HCT116 (cell line): ENCODE measurements around the gene ITFG1. TPM values are rescaled to one million over a fixed set of nuclear protein-coding genes. Genes with fewer than 3 reads are reported as not detected.
"Not testable (repeated sequence)": the region's sequence is repeated elsewhere in the genome, so short reads cannot be mapped to it uniquely, and the experiment has no call there.

Experiments
- ATAC-seq: fragments of 200-7000 bp; cut with Tn5 transposase; 2 replicates; pipeline ENCODE4 v1.9.1; 2020; ENCODE audit warnings: mild to moderate bottlenecking, moderate library complexity
- BruUV-seq: library from RNA; stranded (reverse); fragments of 400-500 nt; replicated peaks from 2 replicates; lab custom pipeline; 2021; lab: Mats Ljungman, UMichigan
- CTCF ChIA-PET: fragments of 300-600 bp; sonication (Branson Sonifier 250); formaldehyde crosslinking; loops from one replicate; lab custom pipeline; 2021; ENCODE audit warnings: antibody characterized with exemption; lab: Charles Lee
- POLR2A ChIA-PET: fragments of 300-600, 350-600 bp; sonication (Branson Sonifier 250); formaldehyde crosslinking; loops from one replicate; lab custom pipeline; 2021; ENCODE audit warnings: antibody characterized with exemption; lab: Charles Lee
- RAD21 ChIA-PET, 2 experiments: fragments of 300-600 bp; sonication (Branson Sonifier 250); formaldehyde crosslinking; loops; one replicate each; lab custom pipeline; 2023; ENCODE audit warnings: low total read pairs in 2 of 2; ENCODE audit not compliant: uncharacterized antibody in 2 of 2, unreplicated experiment in 2 of 2, low non-redundant PET in 1 of 2; lab: Charles Lee
- DNase-seq: peaks from one replicate; pipeline ENCODE4 v3.0.0-alpha.2; 2010; ENCODE audit warnings: low read depth, low spot score
- H2AFZ ChIP-seq: fragments of 200-600 bp; shearing (Covaris generic), sonication (generic); 2 replicates; pipeline ENCODE4 v1.6.1; 2017; ENCODE audit warnings: low read depth, mixed run types, mixed read lengths, antibody characterized with exemption, low read length; ENCODE audit not compliant: poor library complexity, severe bottlenecking
- H3K27ac ChIP-seq: 2 replicates; pipeline ENCODE4 v1.5.1; 2012; ENCODE audit warnings: low read depth, low read length
- H3K27me3 ChIP-seq: fragments of 200-600 bp; sonication (generic); 2 replicates; pipeline ENCODE4 v1.6.1; 2016; ENCODE audit warnings: mixed run types, low read length, mixed read lengths; ENCODE audit not compliant: insufficient read depth
- H3K36me3 ChIP-seq, 2 experiments: fragments of 200-500 bp in 1 of 2; fragments of 200-600 bp in 1 of 2; sonication (Bioruptor generic) in 1 of 2; sonication (generic) in 1 of 2; 2 replicates each; pipeline versions ENCODE4 v1.5.1 to v1.6.1; 2014 to 2016; ENCODE audit warnings: low read length in 2 of 2, inconsistent platforms in 1 of 2, mixed read lengths in 1 of 2, mixed run types in 1 of 2; ENCODE audit not compliant: insufficient read depth in 2 of 2, control insufficient read depth in 1 of 2
- H3K4me1 ChIP-seq, 2 experiments: fragments of 200-600 bp in 1 of 2; sonication (generic) in 1 of 2; 2 replicates each; pipeline versions ENCODE4 v1.5.1 to v1.6.1; 2012 to 2017; ENCODE audit warnings: low read length in 2 of 2, inconsistent platforms in 1 of 2, mild to moderate bottlenecking in 1 of 2, mixed read lengths in 1 of 2, mixed run types in 1 of 2, moderate library complexity in 1 of 2; ENCODE audit not compliant: insufficient read depth in 2 of 2, control insufficient read depth in 1 of 2
- H3K4me2 ChIP-seq: fragments of 200-600 bp; sonication (generic); 2 replicates; pipeline ENCODE4 v1.6.1; 2017; ENCODE audit warnings: mixed run types, low read length, mixed read lengths
- H3K4me3 ChIP-seq, 2 experiments: fragments of 200-600 bp in 1 of 2; sonication (generic) in 1 of 2; replicated peaks in 1 of 2; 2 replicates each; pipeline ENCODE4 v1.5.1; 2011 to 2016; ENCODE audit warnings: low read length in 2 of 2, control low read depth in 1 of 2, low read depth in 1 of 2, mild to moderate bottlenecking in 1 of 2, mixed read lengths in 1 of 2, mixed run types in 1 of 2
- H3K79me2 ChIP-seq: fragments of 200-600 bp; sonication (generic); 2 replicates; pipeline ENCODE4 v1.6.1; 2017; ENCODE audit warnings: mild to moderate bottlenecking, mixed run types, low read length, moderate library complexity, mixed read lengths; ENCODE audit not compliant: insufficient read depth
- H3K9ac ChIP-seq: fragments of 200-600 bp; sonication (generic); 2 replicates; pipeline ENCODE4 v1.6.1; 2016; ENCODE audit warnings: low read length, mixed read lengths
- H3K9me2 ChIP-seq: fragments of 200-600 bp; sonication (generic), shearing (Covaris generic); 2 replicates; pipeline ENCODE4 v1.6.1; 2017; ENCODE audit warnings: mixed run types, mild to moderate bottlenecking, moderate library complexity; ENCODE audit not compliant: insufficient read depth
- H3K9me3 ChIP-seq, 2 experiments: fragments of 200-500 bp in 1 of 2; fragments of 200-600 bp in 1 of 2; sonication (Bioruptor generic) in 1 of 2; sonication (generic) in 1 of 2; 2 replicates each; pipeline ENCODE4 v1.6.1; 2014 to 2017; ENCODE audit warnings: low read length in 2 of 2, mixed read lengths in 2 of 2, inconsistent platforms in 1 of 2, low read depth in 1 of 2, mild to moderate bottlenecking in 1 of 2, mixed run types in 1 of 2, moderate library complexity in 1 of 2; ENCODE audit not compliant: control insufficient read depth in 1 of 2, insufficient read depth in 1 of 2
- H4K20me1 ChIP-seq: fragments of 200-600 bp; sonication (generic), shearing (Covaris generic); 2 replicates; pipeline ENCODE4 v1.6.1; 2017; ENCODE audit warnings: mixed run types, mild to moderate bottlenecking, moderate library complexity; ENCODE audit not compliant: insufficient read depth
- JUND ChIP-seq: IDR thresholded peaks from 2 replicates; pipeline ENCODE4 v1.6.1; 2012
- POLR2AphosphoS5 ChIP-seq: IDR thresholded peaks from 2 replicates; pipeline ENCODE4 v1.6.1; 2011; ENCODE audit warnings: mild to moderate bottlenecking, low read depth, low read length, moderate library complexity
- SP1 ChIP-seq: IDR thresholded peaks from 2 replicates; pipeline ENCODE4 v1.6.1; 2012; ENCODE audit warnings: low read depth
- SRF ChIP-seq: IDR thresholded peaks from 2 replicates; pipeline ENCODE4 v1.6.1; 2012; ENCODE audit warnings: low read depth
- TCF7L2 ChIP-seq: IDR thresholded peaks from 2 replicates; pipeline ENCODE4 v1.7.0; 2011; ENCODE audit warnings: borderline replicate concordance, inconsistent platforms; ENCODE audit not compliant: insufficient read depth, insufficient read length; ENCODE audit errors: extremely low read depth
- ZFX ChIP-seq: fragments of 450-650 bp; IDR thresholded peaks from 2 replicates; pipeline ENCODE4 v1.6.1; 2017
- intact Hi-C: fragments of 100-400 bp; cut with micrococcal nuclease; formaldehyde crosslinking; loops from 2 replicates; pipeline ENCODE4 v1.10.0; 2022
- total RNA-seq: library from RNA; stranded (reverse); gene quantifications from one replicate; pipeline ENCODE4 v1.2.1, GENCODE V29; 2021; ENCODE audit not compliant: unreplicated experiment
- TF ChIP-seq, protein P1 (sequence below): IDR thresholded peaks from 2 replicates; pipeline ENCODE4 v1.6.1; 2012
- TF ChIP-seq, protein P2 (sequence below): IDR thresholded peaks from 2 replicates; pipeline ENCODE4 v1.6.1; 2011; ENCODE audit warnings: mild to moderate bottlenecking, low read length, moderate library complexity; ENCODE audit not compliant: insufficient replicate concordance; ENCODE audit errors: extremely low read depth

Gene ITFG1
- total RNA-seq, 1 experiment from 2014 or later: 24.9 TPM

DNA sequence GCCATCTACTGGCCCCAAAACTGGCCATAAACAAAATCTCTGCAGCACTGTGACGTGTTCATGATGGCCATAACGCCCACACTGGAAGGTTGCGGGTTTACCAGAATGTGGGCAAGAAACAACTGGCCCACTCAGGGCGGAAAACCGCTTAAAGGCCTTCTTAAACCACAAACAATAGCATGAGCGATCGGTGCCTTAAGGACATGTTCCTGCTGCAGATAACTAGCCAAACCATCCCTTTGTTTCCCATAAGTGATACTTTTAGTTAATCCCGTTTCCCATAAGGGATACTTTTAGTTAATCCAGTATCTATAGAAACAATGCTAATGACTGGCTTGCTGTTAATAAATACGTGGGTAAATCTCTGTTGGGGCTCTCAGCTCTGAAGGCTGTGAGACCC lies 308.4 kb downstream of the ITFG1 start:
- BruUV-seq, RAD21 ChIA-PET, H3K36me3 ChIP-seq, DNase-seq, H3K9me3 ChIP-seq, H3K4me3 ChIP-seq, H3K4me1 ChIP-seq, H4K20me1 ChIP-seq, H2AFZ ChIP-seq, CTCF ChIA-PET, H3K27me3 ChIP-seq, intact Hi-C loops, H3K4me2 ChIP-seq, H3K9ac ChIP-seq, H3K27ac ChIP-seq, ATAC-seq, POLR2A ChIA-PET, H3K9me2 ChIP-seq, H3K79me2 ChIP-seq: not testable (repeated sequence)

DNA sequence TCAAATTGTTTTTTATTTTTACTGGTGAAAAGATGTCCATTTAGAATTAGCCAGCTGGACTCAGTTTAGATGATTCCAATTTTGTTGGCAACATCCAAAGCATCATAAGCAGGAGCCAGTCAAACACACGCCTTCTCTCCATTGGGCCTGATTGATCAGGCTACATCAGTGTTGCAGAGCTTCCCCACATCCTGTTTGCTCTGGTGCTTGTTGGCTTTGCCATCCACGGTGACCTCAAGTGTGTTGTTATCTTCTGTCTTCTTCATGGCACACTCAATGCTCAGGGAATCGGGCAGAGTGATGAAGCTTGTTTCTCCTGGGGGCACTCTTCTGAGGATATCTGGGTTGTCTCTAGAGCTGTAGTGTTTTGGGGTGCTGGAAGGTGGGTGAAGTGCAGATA lies 310.8 kb downstream of the ITFG1 start:
- Histone ChIP-seq H4K20me1 (no peaks in the 10 kb centered on the region), H3K27me3 (no peaks in the 10 kb centered on the region), H3K4me3 (no peak overlapping the region), H2AFZ (no peak overlapping the region), H3K9me2 (no peaks in the 10 kb centered on the region), H3K9me3 (no peaks in the 10 kb centered on the region; a peak in 1 of 4 replicates), H3K27ac (no peak overlapping the region), H3K4me1 (no peaks in the 10 kb centered on the region), H3K36me3 (no peaks in the 10 kb centered on the region), H3K79me2 (no peaks in the 10 kb centered on the region), H3K4me2 (no peak overlapping the region), H3K9ac (no peak overlapping the region)
- TF ChIP-seq, protein P1, sequence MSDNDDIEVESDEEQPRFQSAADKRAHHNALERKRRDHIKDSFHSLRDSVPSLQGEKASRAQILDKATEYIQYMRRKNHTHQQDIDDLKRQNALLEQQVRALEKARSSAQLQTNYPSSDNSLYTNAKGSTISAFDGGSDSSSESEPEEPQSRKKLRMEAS: no peak
- no peak for TF ChIP-seq POLR2AphosphoS5
- intact Hi-C loops: no loop called here
- no peak for DNase-seq
- BruUV-seq: no TSS peak
- ATAC-seq: no peak
- POLR2A ChIA-PET: no interaction called here
- RAD21 ChIA-PET: no interaction called here
- CTCF ChIA-PET: interaction anchor here (1.7 kb wide), 1 partner anchor 8 kb away, joined by 5 read pairs; no protein-coding TSS in a partner anchor

DNA sequence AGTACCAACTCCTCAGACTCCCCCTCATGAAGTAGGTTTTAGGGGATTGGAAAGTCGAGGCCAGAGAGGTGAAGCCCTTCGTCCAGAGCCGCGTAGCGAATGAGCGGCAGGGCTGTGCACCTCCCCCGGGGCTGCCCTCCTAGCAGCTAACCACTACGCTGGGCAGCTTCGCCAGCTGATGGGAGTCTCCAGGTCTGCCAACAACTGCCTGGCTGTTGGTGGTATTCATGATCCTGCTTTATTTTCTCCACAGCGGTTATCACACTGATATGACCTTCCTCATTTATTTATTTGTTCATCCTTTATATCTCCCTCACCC lies 316.3 kb downstream of the ITFG1 start:
- Histone ChIP-seq H3K9me2 (no peaks in the 10 kb centered on the region), H3K9ac (no peak overlapping the region), H2AFZ (no peak overlapping the region), H3K79me2 (no peaks in the 10 kb centered on the region), H3K27me3 (no peaks in the 10 kb centered on the region), H3K9me3 (no peaks in the 10 kb centered on the region), H3K27ac (no peak overlapping the region), H3K4me1 (peaks cover 0 to 25% of the 10 kb centered on the region in 2 experiments; a peak in 3 of 4 replicates), H3K4me3 (no peak overlapping the region), H4K20me1 (no peaks in the 10 kb centered on the region), H3K4me2 (no peak overlapping the region), H3K36me3 (no peaks in the 10 kb centered on the region)
- ChIA-PET CTCF (no interaction called here), POLR2A (no interaction called here), RAD21 (no interaction called here)
- ATAC-seq: no peak
- TF ChIP-seq TCF7L2: no peak
- no peak for TF ChIP-seq ZFX
- TF ChIP-seq SP1: no peak
- TF ChIP-seq, protein P2, sequence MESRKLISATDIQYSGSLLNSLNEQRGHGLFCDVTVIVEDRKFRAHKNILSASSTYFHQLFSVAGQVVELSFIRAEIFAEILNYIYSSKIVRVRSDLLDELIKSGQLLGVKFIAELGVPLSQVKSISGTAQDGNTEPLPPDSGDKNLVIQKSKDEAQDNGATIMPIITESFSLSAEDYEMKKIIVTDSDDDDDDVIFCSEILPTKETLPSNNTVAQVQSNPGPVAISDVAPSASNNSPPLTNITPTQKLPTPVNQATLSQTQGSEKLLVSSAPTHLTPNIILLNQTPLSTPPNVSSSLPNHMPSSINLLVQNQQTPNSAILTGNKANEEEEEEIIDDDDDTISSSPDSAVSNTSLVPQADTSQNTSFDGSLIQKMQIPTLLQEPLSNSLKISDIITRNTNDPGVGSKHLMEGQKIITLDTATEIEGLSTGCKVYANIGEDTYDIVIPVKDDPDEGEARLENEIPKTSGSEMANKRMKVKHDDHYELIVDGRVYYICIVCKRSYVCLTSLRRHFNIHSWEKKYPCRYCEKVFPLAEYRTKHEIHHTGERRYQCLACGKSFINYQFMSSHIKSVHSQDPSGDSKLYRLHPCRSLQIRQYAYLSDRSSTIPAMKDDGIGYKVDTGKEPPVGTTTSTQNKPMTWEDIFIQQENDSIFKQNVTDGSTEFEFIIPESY: no peak
- TF ChIP-seq SRF: no peak
- no peak for TF ChIP-seq JUND
- BruUV-seq: no TSS peak
- intact Hi-C loops: loop anchor here (10.0 kb wide), 2 partner anchors 200 to 910 kb away; no protein-coding TSS in a partner anchor
- no peak for DNase-seq
